Pancreas (tissue), 10 donors: ENCODE results near the gene FOXJ1. TPM values are rescaled to one million over a fixed set of nuclear protein-coding genes. Genes with fewer than 3 reads are reported as not detected.

Source experiments
- ATAC-seq, 4 donors: fragments of 200-7000 bp; cut with Tn5 transposase; one replicate each; pipeline versions ENCODE4 v1.8.0 to v1.9.1; 2020; ENCODE audit warnings: mild to moderate bottlenecking in 4 of 4, moderate library complexity in 4 of 4
- DNase-seq, 6 donors: peaks; one replicate each; pipeline ENCODE4 v3.0.0-alpha.2; 2020
- FAIRE-seq: peaks from 2 replicates; lab custom pipeline; 2012; peaks lifted over from hg19 to GRCh38; lab: Jason Lieb, UNC
- H3K27ac ChIP-seq, 4 donors: fragments of 200-600 bp; sonication (generic); 1 replicate in 3 of 4; 2 replicates in 1 of 4; pipeline versions ENCODE4 v1.5.0 to v1.8.0; 2020
- H3K27me3 ChIP-seq, 4 donors: fragments of 200-600 bp; one replicate each; pipeline ENCODE4 v1.8.0; 2021
- H3K36me3 ChIP-seq, 3 donors: fragments of 200-600 bp; sonication (generic) in 1 of 3; one replicate each; pipeline versions ENCODE4 v1.5.0 to v1.8.0; 2020 to 2021
- H3K4me1 ChIP-seq, 3 donors: fragments of 200-600 bp; one replicate each; pipeline ENCODE4 v1.8.0; 2021
- H3K4me3 ChIP-seq, 4 donors: fragments of 200-600 bp; sonication (generic) in 2 of 4; one replicate each; pipeline versions ENCODE4 v1.5.0 to v1.8.0; 2020 to 2021
- H3K9me3 ChIP-seq, 4 donors: fragments of 200-600 bp; one replicate each; pipeline ENCODE4 v1.8.0; 2021
- WGBS, 2 donors: extraction: QIAGEN DNeasy Blood & Tissue Kit; methylation state at CpG; one replicate each; pipeline ENCODE4 v1.1.7; 2013; 5-methylcytosine and 5-hydroxymethylcytosine counted together
- intact Hi-C, 3 donors: fragments of 100-400 bp; cut with DNase I; formaldehyde crosslinking; loops; one replicate each; pipeline versions ENCODE4 v1.11.1 to v1.14.2; 2022
- polyA plus RNA-seq, 2 donors: library from polyadenylated mRNA; stranded (reverse); fragments of 200-250 nt; gene quantifications; one replicate each; pipeline ENCODE4 v1.2.3, GENCODE V29; 2013
- total RNA-seq, 6 donors: library from RNA; stranded (reverse); fragmentation: NEBNext Ultra II Directional in 4 of 6; extraction: Animal tissue kit (Norgen Biotek cat#: 25700) in 4 of 6; gene quantifications; one replicate each; pipeline versions ENCODE4 v1.2.1 to v1.2.4, GENCODE V29; 2021 to 2023
- TF ChIP-seq, protein P1 (sequence below), 4 donors: fragments of 200-600 bp; sonication (generic) in 3 of 4; IDR thresholded peaks; one replicate each; pipeline versions ENCODE4 v1.5.0 to v1.8.0; 2021; ENCODE audit warnings: antibody characterized with exemption in 4 of 4
- donor health status: healthy with polysubstance abuse.
- donor health status: DM: no; HTN: no; CAD: no; lungs with moderate emphysema.
- donor health status: DM: no; HTN: no; CAD: no.
- donor health status: control.
- donor health status: control.
- donor health status: Bipolar disorder and iron deficiency.
- donor health status: DM: yes; HTN: yes; CAD: no.
- donor health status: DM: no; HTN: no; CAD: no.
- donor health status: DM: no; HTN: no; CAD: no.
- donor health status: DM: yes; HTN: yes; CAD: no.

FOXJ1 gene
- total and polyA plus RNA-seq, 8 donors: 0.14 to 5.7 (median 0.64) TPM

DNA sequence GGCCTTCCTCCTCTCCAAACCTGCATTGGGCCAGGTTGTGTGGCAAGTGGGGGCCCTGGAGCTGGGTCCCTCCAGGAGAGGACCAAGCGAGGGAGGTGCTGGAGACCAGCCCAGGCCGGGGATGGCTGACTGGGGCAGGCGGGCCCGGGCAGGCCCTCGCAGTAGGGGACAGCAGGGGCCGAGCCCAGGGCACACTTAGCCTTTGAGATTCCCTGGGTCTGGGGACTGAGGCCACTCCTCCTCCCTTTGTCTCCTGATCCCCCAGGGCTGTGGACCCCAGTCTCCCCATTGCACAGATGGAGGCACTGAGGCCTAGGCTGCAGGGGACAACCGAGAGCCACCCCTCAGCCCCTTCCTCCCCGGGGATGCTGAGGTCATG is 5.2 kb downstream of the FOXJ1 start:
- DNase-seq (peak in 1 of 6 donors; percentile 54), ATAC-seq (no peak), FAIRE-seq (no peak)
- H3K27ac ChIP-seq: no peak overlapping the region
- TF ChIP-seq, protein P1, sequence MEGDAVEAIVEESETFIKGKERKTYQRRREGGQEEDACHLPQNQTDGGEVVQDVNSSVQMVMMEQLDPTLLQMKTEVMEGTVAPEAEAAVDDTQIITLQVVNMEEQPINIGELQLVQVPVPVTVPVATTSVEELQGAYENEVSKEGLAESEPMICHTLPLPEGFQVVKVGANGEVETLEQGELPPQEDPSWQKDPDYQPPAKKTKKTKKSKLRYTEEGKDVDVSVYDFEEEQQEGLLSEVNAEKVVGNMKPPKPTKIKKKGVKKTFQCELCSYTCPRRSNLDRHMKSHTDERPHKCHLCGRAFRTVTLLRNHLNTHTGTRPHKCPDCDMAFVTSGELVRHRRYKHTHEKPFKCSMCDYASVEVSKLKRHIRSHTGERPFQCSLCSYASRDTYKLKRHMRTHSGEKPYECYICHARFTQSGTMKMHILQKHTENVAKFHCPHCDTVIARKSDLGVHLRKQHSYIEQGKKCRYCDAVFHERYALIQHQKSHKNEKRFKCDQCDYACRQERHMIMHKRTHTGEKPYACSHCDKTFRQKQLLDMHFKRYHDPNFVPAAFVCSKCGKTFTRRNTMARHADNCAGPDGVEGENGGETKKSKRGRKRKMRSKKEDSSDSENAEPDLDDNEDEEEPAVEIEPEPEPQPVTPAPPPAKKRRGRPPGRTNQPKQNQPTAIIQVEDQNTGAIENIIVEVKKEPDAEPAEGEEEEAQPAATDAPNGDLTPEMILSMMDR (IDR thresholded peaks at IDR 0.05): no peak
- no peak overlapping the region for H3K4me3 ChIP-seq
- intact Hi-C loops: no loop called here
- no peaks in the 10 kb centered on the region for H3K27me3 ChIP-seq
- H3K4me1 ChIP-seq: peaks cover 0 to 2% (median 0%) of the 10 kb centered on the region in 3 donors
- no peaks in the 10 kb centered on the region for H3K36me3 ChIP-seq
- WGBS, 2 donors: 76 to 86% methylated on average over 8 of the region's 8 CpGs
- no peaks in the 10 kb centered on the region for H3K9me3 ChIP-seq

DNA sequence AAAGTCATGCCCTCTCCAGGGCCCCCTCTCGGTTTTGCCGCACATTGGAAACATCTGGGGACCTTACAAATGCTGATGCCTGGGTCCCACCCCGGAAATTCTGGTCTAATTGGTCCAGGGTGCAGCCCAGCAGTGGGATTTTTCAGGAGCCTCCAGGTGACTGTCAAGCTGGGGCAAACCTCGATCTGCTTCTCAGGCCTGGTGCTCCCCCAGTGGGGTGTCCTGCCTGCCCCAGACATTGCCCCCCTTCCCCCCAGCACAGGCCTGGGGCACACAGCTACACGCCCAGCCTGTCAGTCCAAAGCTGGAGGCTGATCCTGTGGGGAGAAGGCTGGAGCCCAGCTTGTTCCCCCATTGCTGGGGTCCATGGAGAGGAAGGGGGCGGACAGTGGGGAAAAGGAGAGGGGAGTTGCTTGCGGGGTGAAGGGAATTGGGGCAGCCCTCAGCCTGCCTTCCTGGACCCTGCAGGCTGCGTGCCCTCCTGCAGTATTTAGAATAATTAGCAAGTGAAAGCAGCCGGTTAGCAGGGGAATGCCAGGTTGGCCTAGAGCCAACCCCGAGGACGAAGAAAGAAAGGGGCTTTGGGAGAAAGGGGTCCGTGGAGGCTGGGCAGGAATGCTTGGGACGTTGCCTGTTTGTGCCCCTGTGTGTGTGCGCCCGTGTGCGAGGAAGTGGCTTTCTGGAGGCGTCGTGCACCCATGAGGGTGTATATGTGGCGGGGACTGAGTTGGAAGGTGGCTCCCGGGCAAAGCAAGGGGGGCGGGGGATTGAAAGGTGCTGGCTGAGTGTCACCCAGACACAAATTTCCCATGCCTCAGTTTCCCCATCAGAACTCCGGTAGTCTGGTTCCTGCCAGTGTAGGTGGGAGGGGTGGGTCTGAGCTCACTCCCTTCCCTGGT is 5.9 kb downstream of the FOXJ1 start:
- no peak for FAIRE-seq
- H3K36me3 ChIP-seq: no peaks in the 10 kb centered on the region
- ATAC-seq: no peak
- H3K27ac ChIP-seq: no peak overlapping the region
- no peaks in the 10 kb centered on the region for H3K9me3 ChIP-seq
- H3K4me1 ChIP-seq: peaks cover 0 to 2% (median 0%) of the 10 kb centered on the region in 3 donors
- intact Hi-C loops: no loop called here
- 53 to 59% methylated on average over 20 to 22 of the region's 22 CpGs for WGBS, 2 donors
- no peak for DNase-seq
- no peak overlapping the region for H3K4me3 ChIP-seq
- TF ChIP-seq, protein P1 (IDR thresholded peaks at IDR 0.05): no peak
- H3K27me3 ChIP-seq: no peaks in the 10 kb centered on the region

DNA sequence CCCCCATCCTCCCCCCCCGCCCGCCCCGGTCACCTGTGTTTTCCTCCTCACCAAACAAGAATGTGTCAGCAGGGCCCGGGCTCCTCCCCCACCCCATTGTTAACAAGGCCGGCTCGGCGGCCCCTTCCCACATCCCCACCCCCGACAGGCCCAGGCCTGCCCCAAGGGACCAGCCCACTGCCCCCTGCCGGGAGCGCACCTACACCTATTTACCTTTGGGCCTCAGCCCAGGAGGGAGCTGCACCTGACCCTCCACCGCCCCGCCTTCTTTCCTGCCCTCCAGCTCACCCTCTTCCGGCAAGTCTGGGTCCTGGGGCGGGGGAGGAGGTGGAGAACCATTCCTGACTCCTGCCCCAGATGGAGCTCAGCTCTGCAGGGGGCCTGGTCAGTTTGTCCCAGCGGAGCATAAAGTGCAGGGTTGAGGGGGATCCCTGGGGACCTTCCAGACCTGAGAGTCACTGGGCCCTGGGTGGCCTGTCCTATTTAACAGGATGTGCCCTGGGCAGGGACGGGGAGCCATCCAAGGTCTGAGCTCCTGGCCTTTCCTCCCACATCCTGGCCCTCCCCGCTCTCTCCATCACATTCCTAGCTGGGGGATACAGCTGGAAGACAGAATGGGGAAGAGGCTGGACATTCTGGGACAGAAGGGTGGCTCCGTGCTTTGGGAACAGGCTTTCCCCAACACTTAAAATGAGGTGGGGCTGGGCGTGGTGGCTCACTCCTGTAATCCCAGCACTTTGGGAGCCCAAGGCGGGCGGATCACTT is 8.3 kb downstream of the FOXJ1 start:
- TF ChIP-seq, protein P1 (IDR thresholded peaks at IDR 0.05): no peak
- FAIRE-seq: no peak
- peak in 5 of 6 donors; percentile 54 to 87 (median 69) for DNase-seq
- intact Hi-C loops: no loop called here
- no peaks in the 10 kb centered on the region for H3K27me3 ChIP-seq
- peak; percentile 82 to 93 (median 88) for ATAC-seq
- H3K27ac ChIP-seq: peak overlapping the region; percentile 45 to 65 (median 50)
- H3K36me3 ChIP-seq: no peaks in the 10 kb centered on the region
- no peaks in the 10 kb centered on the region for H3K9me3 ChIP-seq
- 40% methylated on average over 18 to 21 of the region's 21 CpGs for WGBS, 2 donors
- no peak overlapping the region for H3K4me3 ChIP-seq
- peaks cover 0 to 2% (median 0%) of the 10 kb centered on the region in 3 donors for H3K4me1 ChIP-seq

DNA sequence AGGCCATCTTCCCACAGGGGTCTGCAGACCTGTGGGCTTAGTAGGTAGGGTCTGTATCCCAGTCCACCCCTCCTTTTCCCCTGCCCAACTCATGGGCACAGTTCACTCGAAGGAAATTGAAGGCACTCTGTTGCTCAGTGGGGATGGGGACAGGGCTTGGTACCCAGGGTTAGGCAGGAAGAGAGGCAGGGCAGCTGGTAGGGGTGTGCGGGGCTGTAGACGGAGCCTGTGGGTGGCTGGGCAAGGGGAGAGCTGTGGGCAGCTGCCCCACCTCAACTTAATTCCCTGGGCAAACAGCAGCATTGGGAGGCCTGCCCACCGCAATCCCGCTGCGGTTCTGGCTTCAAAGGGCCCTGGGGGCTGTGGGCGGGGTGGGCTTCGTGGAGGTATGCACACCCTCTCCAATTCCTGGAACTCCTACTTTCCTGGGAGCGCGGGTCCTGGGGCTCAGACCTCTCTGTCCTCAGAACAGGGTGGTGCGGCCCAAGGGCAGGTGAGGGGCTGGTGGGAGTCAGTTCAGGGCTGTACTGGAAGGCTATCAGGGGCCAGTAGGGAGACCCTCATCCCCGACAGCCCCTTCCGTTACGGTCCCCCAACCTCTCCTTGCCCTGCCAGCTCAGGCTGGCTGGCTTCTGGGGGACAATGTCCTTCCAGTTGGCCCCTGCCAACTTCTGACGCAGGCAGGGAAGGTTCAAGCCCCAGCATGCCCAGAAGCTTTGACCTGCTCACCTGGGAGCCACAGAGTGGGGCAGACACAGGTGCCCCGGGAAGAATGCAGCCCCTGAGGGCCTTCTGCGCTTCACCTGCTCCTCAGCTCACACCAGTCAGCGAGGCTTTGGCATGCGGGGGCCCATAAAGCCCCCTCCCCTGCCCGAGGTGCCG is 9.1 kb downstream of the FOXJ1 start:
- 61 to 68% methylated on average over 18 to 21 of the region's 21 CpGs for WGBS, 2 donors
- FAIRE-seq (no peak), DNase-seq (no peak), ATAC-seq (peak; percentile 27 to 39 (median 34))
- Histone ChIP-seq H3K36me3 (no peaks in the 10 kb centered on the region), H3K27me3 (no peaks in the 10 kb centered on the region), H3K4me3 (no peak overlapping the region), H3K9me3 (no peaks in the 10 kb centered on the region), H3K27ac (peak overlapping the region; percentile 45 to 65 (median 50)), H3K4me1 (peaks cover 0 to 2% (median 0%) of the 10 kb centered on the region in 3 donors)
- intact Hi-C loops: no loop called here
- TF ChIP-seq, protein P1 (IDR thresholded peaks at IDR 0.05): no peak
